Hepatocyte (in vitro differentiated cells): Measurements from ENCODE around the gene VIPR1. TPM values are rescaled to one million over a fixed set of nuclear protein-coding genes. Genes with fewer than 3 reads are reported as not detected.

ENCODE experiments used
- DNase-seq: peaks from one replicate; pipeline ENCODE4 v3.0.0-alpha.2; 2016; ENCODE audit warnings: low spot score
- H2AFZ ChIP-seq: fragments of 200-600 bp; sonication (generic); 2 replicates; pipeline ENCODE4 v1.6.0; 2016; ENCODE audit warnings: antibody characterized with exemption, mild to moderate bottlenecking
- H3K27ac ChIP-seq: fragments of 200-600 bp; sonication (generic); 2 replicates; pipeline ENCODE4 v1.5.1; 2016; ENCODE audit warnings: mild to moderate bottlenecking
- H3K27me3 ChIP-seq: fragments of 200-600 bp; sonication (generic); 2 replicates; pipeline ENCODE4 v1.6.1; 2016
- H3K36me3 ChIP-seq: fragments of 200-600 bp; sonication (generic); replicated peaks from 2 replicates; pipeline ENCODE4 v1.5.1; 2016; ENCODE audit warnings: low read depth; ENCODE audit not compliant: insufficient read depth
- H3K4me1 ChIP-seq: fragments of 200-600 bp; sonication (generic); 2 replicates; pipeline ENCODE4 v1.5.1; 2016; ENCODE audit warnings: mild to moderate bottlenecking, moderate library complexity; ENCODE audit not compliant: insufficient read depth
- H3K4me2 ChIP-seq: fragments of 200-600 bp; sonication (generic); 2 replicates; pipeline ENCODE4 v1.6.0; 2016
- H3K4me3 ChIP-seq: fragments of 200-600 bp; sonication (generic); 2 replicates; pipeline ENCODE4 v1.5.1; 2016; ENCODE audit warnings: mild to moderate bottlenecking
- H3K79me2 ChIP-seq: fragments of 200-600 bp; sonication (generic); 2 replicates; pipeline ENCODE4 v1.6.0; 2017; ENCODE audit warnings: mild to moderate bottlenecking
- H3K9me2 ChIP-seq: fragments of 200-600 bp; sonication (generic); replicated peaks from 2 replicates; pipeline ENCODE4 v1.6.0; 2017; ENCODE audit warnings: mild to moderate bottlenecking; ENCODE audit not compliant: insufficient read depth
- H3K9me3 ChIP-seq: fragments of 200-600 bp; sonication (generic); 2 replicates; pipeline ENCODE4 v1.5.1; 2016; ENCODE audit warnings: low read depth, mild to moderate bottlenecking
- H4K20me1 ChIP-seq: fragments of 200-600 bp; sonication (generic); 2 replicates; pipeline ENCODE4 v1.6.0; 2016; ENCODE audit warnings: mild to moderate bottlenecking; ENCODE audit not compliant: insufficient read depth, poor library complexity, severe bottlenecking
- EZH2 ChIP-seq: fragments of 200-600 bp; sonication (generic); IDR thresholded peaks from 2 replicates; pipeline ENCODE4 v1.6.1; 2016; ENCODE audit warnings: antibody characterized with exemption, mild to moderate bottlenecking, borderline replicate concordance
- EZH2phosphoT487 ChIP-seq: fragments of 200-600 bp; sonication (generic); IDR thresholded peaks from one replicate; pipeline ENCODE4 v1.6.1; 2018; ENCODE audit warnings: antibody characterized with exemption, mild to moderate bottlenecking, low read depth, moderate library complexity; ENCODE audit not compliant: unreplicated experiment, severe bottlenecking
- WGBS: methylation state at CpG from one replicate; pipeline ENCODE4 v1.1.6; 2016; ENCODE audit warnings: low lambda C conversion rate; ENCODE audit errors: missing lambda C conversion rate; 5-methylcytosine and 5-hydroxymethylcytosine counted together
- polyA plus RNA-seq: library from polyadenylated mRNA; unstranded; fragments of >200 nt; fragmentation: Nextera tagmentation; extraction: Ambion mirVana; gene quantifications from 2 replicates; pipeline ENCODE4 v1.2.1, GENCODE V29; 2016
- total RNA-seq: library from RNA; depleted of rRNA; stranded (reverse); fragments of >200 nt; gene quantifications from 2 replicates; pipeline ENCODE4 v1.2.3, GENCODE V29; 2014
- TF ChIP-seq, protein P1 (sequence below): fragments of 200-600 bp; sonication (generic); IDR thresholded peaks from 2 replicates; pipeline ENCODE4 v1.5.1; 2016; ENCODE audit warnings: antibody characterized with exemption, mild to moderate bottlenecking; ENCODE audit not compliant: poor library complexity

VIPR1 gene
- total and polyA plus RNA-seq, 2 experiments from 2014 or later = 17.5 to 19.2 TPM

DNA sequence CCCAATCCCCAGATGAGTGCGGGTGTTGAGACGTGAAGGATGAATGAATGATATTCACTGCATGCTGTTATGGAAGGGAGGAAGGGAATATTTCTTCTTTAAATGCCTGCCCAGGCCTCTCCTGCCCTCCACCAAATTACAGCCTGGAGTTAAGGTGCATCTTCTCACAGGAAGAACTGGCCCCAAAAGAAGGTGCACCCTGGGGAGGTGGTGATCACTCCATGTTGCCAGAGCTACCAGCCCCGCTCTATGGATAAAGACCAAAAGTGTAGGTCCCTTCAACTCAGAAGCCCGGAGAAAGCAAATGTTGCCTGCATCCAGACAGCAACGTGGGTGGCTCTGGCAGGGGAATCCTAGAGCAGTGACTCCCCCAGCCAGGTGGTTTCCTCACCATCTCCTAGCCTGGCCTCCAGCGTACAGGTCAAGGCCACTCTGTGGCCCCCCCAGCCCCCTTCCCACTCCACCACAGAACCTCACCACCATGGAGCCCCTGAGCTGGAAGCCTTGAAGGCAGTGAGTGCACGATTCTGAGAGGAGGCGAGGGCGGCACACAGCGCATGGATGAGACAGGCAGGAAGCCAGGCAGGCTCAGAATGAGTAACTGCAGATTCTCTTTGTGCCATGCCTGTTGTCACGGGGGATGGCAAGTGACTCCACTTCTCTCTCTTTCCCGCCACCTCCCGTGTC is 3.5 kb upstream of the VIPR1 start:
- Histone ChIP-seq H3K27ac (no peak overlapping the region), H3K27me3 (peaks cover 36% of the 10 kb centered on the region), H3K4me1 (peaks cover 7% of the 10 kb centered on the region), H4K20me1 (no peaks in the 10 kb centered on the region), H3K9me3 (no peaks in the 10 kb centered on the region), H2AFZ (no peak overlapping the region), H3K4me2 (no peak overlapping the region), H3K79me2 (no peaks in the 10 kb centered on the region), H3K9me2 (no peaks in the 10 kb centered on the region), H3K36me3 (no peaks in the 10 kb centered on the region), H3K4me3 (no peak overlapping the region)
- TF ChIP-seq, protein P1, sequence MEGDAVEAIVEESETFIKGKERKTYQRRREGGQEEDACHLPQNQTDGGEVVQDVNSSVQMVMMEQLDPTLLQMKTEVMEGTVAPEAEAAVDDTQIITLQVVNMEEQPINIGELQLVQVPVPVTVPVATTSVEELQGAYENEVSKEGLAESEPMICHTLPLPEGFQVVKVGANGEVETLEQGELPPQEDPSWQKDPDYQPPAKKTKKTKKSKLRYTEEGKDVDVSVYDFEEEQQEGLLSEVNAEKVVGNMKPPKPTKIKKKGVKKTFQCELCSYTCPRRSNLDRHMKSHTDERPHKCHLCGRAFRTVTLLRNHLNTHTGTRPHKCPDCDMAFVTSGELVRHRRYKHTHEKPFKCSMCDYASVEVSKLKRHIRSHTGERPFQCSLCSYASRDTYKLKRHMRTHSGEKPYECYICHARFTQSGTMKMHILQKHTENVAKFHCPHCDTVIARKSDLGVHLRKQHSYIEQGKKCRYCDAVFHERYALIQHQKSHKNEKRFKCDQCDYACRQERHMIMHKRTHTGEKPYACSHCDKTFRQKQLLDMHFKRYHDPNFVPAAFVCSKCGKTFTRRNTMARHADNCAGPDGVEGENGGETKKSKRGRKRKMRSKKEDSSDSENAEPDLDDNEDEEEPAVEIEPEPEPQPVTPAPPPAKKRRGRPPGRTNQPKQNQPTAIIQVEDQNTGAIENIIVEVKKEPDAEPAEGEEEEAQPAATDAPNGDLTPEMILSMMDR = no peak
- TF ChIP-seq EZH2phosphoT487 = no peak
- TF ChIP-seq EZH2 = no peak
- no peak for DNase-seq
- WGBS = 86% methylated on average over 13 of the region's 13 CpGs

DNA sequence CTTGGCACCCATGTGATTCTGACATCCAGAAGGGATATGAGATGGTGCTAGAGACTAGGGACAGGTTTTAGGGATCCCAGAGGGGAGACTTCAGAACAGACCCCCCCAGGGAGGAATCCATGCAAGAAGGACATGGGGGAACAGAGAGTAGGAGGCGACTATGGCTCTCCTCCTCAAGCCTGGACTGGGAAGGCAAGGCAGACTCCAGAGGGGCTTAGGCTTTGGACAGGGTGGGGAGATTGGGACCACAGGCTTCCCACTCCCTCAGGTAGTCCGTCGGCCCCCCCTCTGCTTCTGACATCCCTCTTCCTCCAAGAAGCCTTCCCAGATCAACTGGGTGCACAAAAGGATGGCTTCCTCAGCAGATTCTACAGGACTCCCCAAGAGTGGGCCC is 3.0 kb upstream of the VIPR1 start:
- WGBS = 90% methylated on average over 3 of the region's 3 CpGs
- no peaks in the 10 kb centered on the region for H3K9me2 ChIP-seq
- no peaks in the 10 kb centered on the region for H3K9me3 ChIP-seq
- no peak overlapping the region for H3K4me3 ChIP-seq
- DNase-seq = no peak
- H3K4me2 ChIP-seq = no peak overlapping the region
- H4K20me1 ChIP-seq = no peaks in the 10 kb centered on the region
- no peaks in the 10 kb centered on the region for H3K79me2 ChIP-seq
- no peak overlapping the region for H2AFZ ChIP-seq
- peaks cover 36% of the 10 kb centered on the region for H3K27me3 ChIP-seq
- H3K27ac ChIP-seq = no peak overlapping the region
- no peaks in the 10 kb centered on the region for H3K36me3 ChIP-seq
- H3K4me1 ChIP-seq = peaks cover 11% of the 10 kb centered on the region
- TF ChIP-seq EZH2 = no peak
- no peak for TF ChIP-seq EZH2phosphoT487
- TF ChIP-seq, protein P1 = no peak

DNA sequence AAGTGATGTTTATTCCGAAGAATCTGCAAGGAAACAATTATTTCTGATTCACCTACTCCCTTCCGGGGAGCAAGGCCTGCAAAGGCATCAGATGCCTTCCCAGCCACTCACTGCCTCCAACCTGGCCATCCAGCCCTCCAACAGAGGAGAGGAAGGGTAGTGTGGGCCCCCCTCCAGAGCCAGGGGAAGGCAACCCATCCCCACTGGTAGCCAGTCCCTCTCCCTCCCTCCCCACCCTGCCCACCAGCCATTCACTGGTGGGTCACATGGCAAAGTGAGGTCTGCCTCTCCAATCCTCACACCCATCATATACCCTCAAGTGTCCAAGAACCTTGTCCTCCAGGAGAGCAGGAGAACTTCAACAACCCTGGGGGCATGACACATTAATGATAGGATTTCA is 2.4 kb upstream of the VIPR1 start:
- H2AFZ ChIP-seq = no peak overlapping the region
- peaks cover 36% of the 10 kb centered on the region for H3K27me3 ChIP-seq
- WGBS = 55% methylated on average over 2 of the region's 2 CpGs

More for the DNA sequence above, 2.4 kb upstream of the VIPR1 start:
- no peak for DNase-seq
- no peaks in the 10 kb centered on the region for H3K9me3 ChIP-seq
- no peak overlapping the region for H3K27ac ChIP-seq
- H3K4me2 ChIP-seq = no peak overlapping the region
- H4K20me1 ChIP-seq = no peaks in the 10 kb centered on the region
- no peaks in the 10 kb centered on the region for H3K36me3 ChIP-seq
- no peaks in the 10 kb centered on the region for H3K79me2 ChIP-seq
- TF ChIP-seq EZH2 (no peak), EZH2phosphoT487 (no peak)
- TF ChIP-seq, protein P1 = no peak
- H3K4me3 ChIP-seq = no peak overlapping the region
- H3K4me1 ChIP-seq = peaks cover 14% of the 10 kb centered on the region
- H3K9me2 ChIP-seq = no peaks in the 10 kb centered on the region
